A549 (cell line): Measurements from ENCODE around the gene PITPNB. TPM values are rescaled to one million over a fixed set of nuclear protein-coding genes. Genes with fewer than 3 reads are reported as not detected.

ENCODE experiments used
- ATAC-seq, 2 experiments: fragments of 200-7000 bp in 1 of 2; fragments of >200 bp in 1 of 2; cut with Nextera tagmentation in 1 of 2; cut with Tn5 transposase in 1 of 2; 3 replicates each; pipeline versions ENCODE4 v1.8.0 to v1.9.1; 2018 to 2020; ENCODE audit warnings: mild to moderate bottlenecking in 1 of 2, moderate library complexity in 1 of 2
- CTCF ChIA-PET: fragments of 300-600 bp; sonication (Branson Sonifier 250); formaldehyde crosslinking; extraction: SDS; loops from one replicate; lab custom pipeline; 2021; ENCODE audit warnings: antibody characterized with exemption, inconsistent platforms; lab: Yijun Ruan, JAX
- POLR2A ChIA-PET: fragments of 350-600 bp; formaldehyde crosslinking; extraction: SDS; loops from one replicate; lab custom pipeline; 2021; ENCODE audit warnings: antibody characterized with exemption, inconsistent platforms; lab: Yijun Ruan, JAX
- DNase-seq, 2 experiments: peaks; one replicate each; pipeline versions ENCODE4 v3.0.0 to v3.0.0-alpha.2; 2011 to 2016; ENCODE audit warnings: low read depth in 1 of 2, low spot score in 1 of 2
- FAIRE-seq: peaks from 2 replicates; lab custom pipeline; 2011; peaks lifted over from hg19 to GRCh38; lab: Jason Lieb, UNC
- H3K27ac ChIP-seq, 2 experiments: fragments of >200 bp; sonication (Bioruptor Twin); formaldehyde crosslinking; 3 replicates each; pipeline ENCODE4 v1.5.1; 2016 to 2017
- H3K4me1 ChIP-seq: fragments of >200 bp; sonication (Bioruptor Twin); formaldehyde crosslinking; 3 replicates; pipeline ENCODE4 v1.6.1; 2016
- H3K4me2 ChIP-seq: fragments of >200 bp; sonication (Bioruptor Twin); formaldehyde crosslinking; 3 replicates; pipeline ENCODE4 v1.6.1; 2016
- H3K4me3 ChIP-seq: fragments of >200 bp; sonication (Bioruptor Twin); formaldehyde crosslinking; 3 replicates; pipeline ENCODE4 v1.5.1; 2016
- H3K9me3 ChIP-seq: fragments of >200 bp; sonication (Bioruptor Twin); formaldehyde crosslinking; 3 replicates; pipeline ENCODE4 v1.6.1; 2016
- CHD2 ChIP-seq: fragments of 150-350 bp; IDR thresholded peaks from 2 replicates; pipeline ENCODE4 v1.6.1; 2014; ENCODE audit warnings: low read length; ENCODE audit not compliant: partially characterized antibody
- EHF ChIP-seq: fragments of 250-450 bp; sonication (Bioruptor Pico); IDR thresholded peaks from 2 replicates; pipeline ENCODE4 v1.5.0; 2020; ENCODE audit warnings: mild to moderate bottlenecking
- ESRRA ChIP-seq: fragments of 150-350 bp; IDR thresholded peaks from 2 replicates; pipeline ENCODE4 v1.6.1; 2014; ENCODE audit warnings: mild to moderate bottlenecking, low read length, borderline replicate concordance
- FOSB ChIP-seq: fragments of 250-450 bp; sonication (Bioruptor Pico); IDR thresholded peaks from 2 replicates; pipeline ENCODE4 v1.5.0; 2020; ENCODE audit warnings: mild to moderate bottlenecking, moderate library complexity
- FOXS1 ChIP-seq: fragments of 250-450 bp; sonication (Bioruptor Pico); IDR thresholded peaks from 2 replicates; pipeline ENCODE4 v1.5.0; 2020; ENCODE audit warnings: mild to moderate bottlenecking, moderate library complexity
- HOXB5 ChIP-seq: fragments of 250-450 bp; sonication (Bioruptor Pico); IDR thresholded peaks from 2 replicates; pipeline ENCODE4 v1.5.0; 2020; ENCODE audit warnings: mild to moderate bottlenecking, moderate library complexity
- JUN ChIP-seq, 2 experiments: fragments of >200 bp; sonication (Bioruptor Twin); formaldehyde crosslinking; IDR thresholded peaks; 2 replicates in 1 of 2; 3 replicates in 1 of 2; pipeline ENCODE4 v1.6.1; 2016 to 2017
- KDM1A ChIP-seq: fragments of 200-600 bp; sonication (generic); IDR thresholded peaks from 2 replicates; pipeline ENCODE4 v1.6.1; 2016; ENCODE audit warnings: low read depth, mild to moderate bottlenecking
- MAFK ChIP-seq: fragments of 450-650 bp; IDR thresholded peaks from 2 replicates; pipeline ENCODE4 v1.6.1; 2014; ENCODE audit not compliant: partially characterized antibody
- RAD21 ChIP-seq, 2 experiments: fragments of >200 bp in 1 of 2; sonication (Bioruptor Twin) in 1 of 2; formaldehyde crosslinking in 1 of 2; IDR thresholded peaks in 1 of 2; conservative IDR thresholded peaks in 1 of 2; 2 replicates in 1 of 2; 3 replicates in 1 of 2; pipeline ENCODE4 v1.6.1; 2012 to 2018; ENCODE audit warnings: inconsistent platforms in 1 of 2
- SREBF2 ChIP-seq: fragments of 450-650 bp; IDR thresholded peaks from 2 replicates; pipeline ENCODE4 v1.6.1; 2014; ENCODE audit warnings: mild to moderate bottlenecking, moderate library complexity
- TFCP2L1 ChIP-seq: fragments of 250-450 bp; sonication (Bioruptor Pico); IDR thresholded peaks from 2 replicates; pipeline ENCODE4 v1.5.0; 2021; ENCODE audit warnings: mild to moderate bottlenecking
- TP53 ChIP-seq: fragments of 250-450 bp; sonication (Bioruptor Pico); IDR thresholded peaks from 2 replicates; pipeline ENCODE4 v1.5.0; 2021; ENCODE audit warnings: mild to moderate bottlenecking, moderate library complexity
- ZFP36 ChIP-seq: fragments of 450-650 bp; IDR thresholded peaks from 2 replicates; pipeline ENCODE4 v1.6.1; 2014; ENCODE audit warnings: borderline replicate concordance; ENCODE audit not compliant: partially characterized antibody
- WGBS: methylation state at CpG from one replicate; pipeline ENCODE4 v1.1.6; 2017; ENCODE audit errors: missing lambda C conversion rate; 5-methylcytosine and 5-hydroxymethylcytosine counted together
- polyA plus RNA-seq, 4 experiments: library from polyadenylated mRNA; depleted of rRNA in 3 of 4; stranded (reverse); fragments of >200 nt; fragmentation: RNase III in 1 of 4; extraction: RNeasy Plus Mini Kit Qiagen cat#74134 plus additional on column Dnase treatment in 1 of 4; gene quantifications; 2 replicates in 3 of 4; 3 replicates in 1 of 4; pipeline ENCODE4 v1.2.3, GENCODE V29; 2011 to 2017
- TF ChIP-seq, protein P1 (sequence below): fragments of 150-350 bp; IDR thresholded peaks from 2 replicates; pipeline ENCODE4 v1.6.1; 2014; ENCODE audit warnings: low read depth, mild to moderate bottlenecking, low read length
- TF ChIP-seq, protein P2 (sequence below): fragments of 200-600 bp; sonication (generic); IDR thresholded peaks from 2 replicates; pipeline ENCODE4 v1.6.1; 2016; ENCODE audit warnings: antibody characterized with exemption, mild to moderate bottlenecking, moderate library complexity
- TF ChIP-seq, protein P3 (sequence below): IDR thresholded peaks from 2 replicates; pipeline ENCODE4 v1.6.1; 2012
- TF ChIP-seq, protein P4 (sequence below): fragments of 450-650 bp; IDR thresholded peaks from 2 replicates; pipeline ENCODE4 v1.6.1; 2014; ENCODE audit warnings: antibody characterized with exemption
- TF ChIP-seq, protein P5 (sequence below): fragments of >200 bp; sonication (Bioruptor Twin); formaldehyde crosslinking; IDR thresholded peaks from 3 replicates; pipeline ENCODE4 v1.6.1; 2016
- TF ChIP-seq, protein P6 (sequence below): IDR thresholded peaks from 2 replicates; pipeline ENCODE4 v1.6.1; 2012; ENCODE audit warnings: low read depth, borderline replicate concordance

Gene PITPNB
- polyA plus RNA-seq, 2 of the 4 experiments (the other 2 are of a cell fraction) = 45.8 to 52.1 TPM

DNA sequence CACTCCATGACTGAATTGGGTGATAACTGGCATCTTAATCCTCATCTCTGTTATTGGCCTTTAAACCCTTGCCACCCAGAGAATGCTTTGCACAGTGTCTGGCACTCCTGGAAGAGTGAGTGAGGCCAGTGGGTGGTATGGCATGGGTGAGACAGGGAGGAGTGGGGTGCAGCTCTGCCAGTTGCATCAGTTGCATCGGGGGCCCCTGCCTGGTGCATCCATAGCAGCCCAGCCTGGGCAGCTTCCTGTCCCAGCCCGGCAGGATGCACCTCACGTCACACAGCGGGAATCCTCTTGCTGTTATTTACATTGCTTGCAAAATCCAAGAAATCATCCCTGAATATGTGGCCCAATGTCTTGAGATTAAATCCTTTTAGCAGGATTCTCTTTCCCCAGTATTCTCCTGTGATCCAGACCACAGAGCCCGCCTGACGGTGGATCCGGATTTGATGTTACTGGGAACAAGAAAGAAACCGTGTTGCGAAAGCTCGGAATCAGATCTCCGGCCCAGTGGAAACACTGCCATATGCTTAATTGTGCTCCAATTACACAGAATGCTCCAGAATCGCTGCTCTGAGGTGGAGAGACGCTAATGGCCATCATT is 79.9 kb downstream of the PITPNB start:
- Histone ChIP-seq H3K4me1 (no peaks in the 10 kb centered on the region), H3K4me3 (no peak overlapping the region), H3K27ac (no peak overlapping the region)
- 83% methylated on average over 12 of the region's 13 CpGs for WGBS
- DNase-seq = no peak
- CTCF ChIA-PET = interaction anchor here (1.5 kb wide), 1 partner anchor 41 kb away, joined by 3 read pairs; no protein-coding TSS in a partner anchor
- POLR2A ChIA-PET = no interaction called here
- no peak for ATAC-seq
- TF ChIP-seq, protein P1, sequence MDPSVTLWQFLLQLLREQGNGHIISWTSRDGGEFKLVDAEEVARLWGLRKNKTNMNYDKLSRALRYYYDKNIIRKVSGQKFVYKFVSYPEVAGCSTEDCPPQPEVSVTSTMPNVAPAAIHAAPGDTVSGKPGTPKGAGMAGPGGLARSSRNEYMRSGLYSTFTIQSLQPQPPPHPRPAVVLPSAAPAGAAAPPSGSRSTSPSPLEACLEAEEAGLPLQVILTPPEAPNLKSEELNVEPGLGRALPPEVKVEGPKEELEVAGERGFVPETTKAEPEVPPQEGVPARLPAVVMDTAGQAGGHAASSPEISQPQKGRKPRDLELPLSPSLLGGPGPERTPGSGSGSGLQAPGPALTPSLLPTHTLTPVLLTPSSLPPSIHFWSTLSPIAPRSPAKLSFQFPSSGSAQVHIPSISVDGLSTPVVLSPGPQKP = no peak
- TF ChIP-seq ZFP36 = no peak
- TF ChIP-seq, protein P2, sequence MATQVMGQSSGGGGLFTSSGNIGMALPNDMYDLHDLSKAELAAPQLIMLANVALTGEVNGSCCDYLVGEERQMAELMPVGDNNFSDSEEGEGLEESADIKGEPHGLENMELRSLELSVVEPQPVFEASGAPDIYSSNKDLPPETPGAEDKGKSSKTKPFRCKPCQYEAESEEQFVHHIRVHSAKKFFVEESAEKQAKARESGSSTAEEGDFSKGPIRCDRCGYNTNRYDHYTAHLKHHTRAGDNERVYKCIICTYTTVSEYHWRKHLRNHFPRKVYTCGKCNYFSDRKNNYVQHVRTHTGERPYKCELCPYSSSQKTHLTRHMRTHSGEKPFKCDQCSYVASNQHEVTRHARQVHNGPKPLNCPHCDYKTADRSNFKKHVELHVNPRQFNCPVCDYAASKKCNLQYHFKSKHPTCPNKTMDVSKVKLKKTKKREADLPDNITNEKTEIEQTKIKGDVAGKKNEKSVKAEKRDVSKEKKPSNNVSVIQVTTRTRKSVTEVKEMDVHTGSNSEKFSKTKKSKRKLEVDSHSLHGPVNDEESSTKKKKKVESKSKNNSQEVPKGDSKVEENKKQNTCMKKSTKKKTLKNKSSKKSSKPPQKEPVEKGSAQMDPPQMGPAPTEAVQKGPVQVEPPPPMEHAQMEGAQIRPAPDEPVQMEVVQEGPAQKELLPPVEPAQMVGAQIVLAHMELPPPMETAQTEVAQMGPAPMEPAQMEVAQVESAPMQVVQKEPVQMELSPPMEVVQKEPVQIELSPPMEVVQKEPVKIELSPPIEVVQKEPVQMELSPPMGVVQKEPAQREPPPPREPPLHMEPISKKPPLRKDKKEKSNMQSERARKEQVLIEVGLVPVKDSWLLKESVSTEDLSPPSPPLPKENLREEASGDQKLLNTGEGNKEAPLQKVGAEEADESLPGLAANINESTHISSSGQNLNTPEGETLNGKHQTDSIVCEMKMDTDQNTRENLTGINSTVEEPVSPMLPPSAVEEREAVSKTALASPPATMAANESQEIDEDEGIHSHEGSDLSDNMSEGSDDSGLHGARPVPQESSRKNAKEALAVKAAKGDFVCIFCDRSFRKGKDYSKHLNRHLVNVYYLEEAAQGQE = no peak
- TF ChIP-seq ESRRA = no peak
- TF ChIP-seq HOXB5 (CRISPR knock-in tag) = no peak
- TF ChIP-seq RAD21 (conservative IDR thresholded peaks at IDR 0.05 in 1 of 2, IDR thresholded peaks at IDR 0.05 in 1 of 2) = no peak
- no peak for TF ChIP-seq MAFK
- TF ChIP-seq CHD2 = no peak
- TF ChIP-seq, protein P3, sequence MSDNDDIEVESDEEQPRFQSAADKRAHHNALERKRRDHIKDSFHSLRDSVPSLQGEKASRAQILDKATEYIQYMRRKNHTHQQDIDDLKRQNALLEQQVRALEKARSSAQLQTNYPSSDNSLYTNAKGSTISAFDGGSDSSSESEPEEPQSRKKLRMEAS = no peak
- no peak for TF ChIP-seq FOSB (CRISPR knock-in tag)
- TF ChIP-seq, protein P4, sequence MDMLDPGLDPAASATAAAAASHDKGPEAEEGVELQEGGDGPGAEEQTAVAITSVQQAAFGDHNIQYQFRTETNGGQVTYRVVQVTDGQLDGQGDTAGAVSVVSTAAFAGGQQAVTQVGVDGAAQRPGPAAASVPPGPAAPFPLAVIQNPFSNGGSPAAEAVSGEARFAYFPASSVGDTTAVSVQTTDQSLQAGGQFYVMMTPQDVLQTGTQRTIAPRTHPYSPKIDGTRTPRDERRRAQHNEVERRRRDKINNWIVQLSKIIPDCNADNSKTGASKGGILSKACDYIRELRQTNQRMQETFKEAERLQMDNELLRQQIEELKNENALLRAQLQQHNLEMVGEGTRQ = no peak
- no peak for TF ChIP-seq TP53 (CRISPR knock-in tag)
- TF ChIP-seq, protein P5, sequence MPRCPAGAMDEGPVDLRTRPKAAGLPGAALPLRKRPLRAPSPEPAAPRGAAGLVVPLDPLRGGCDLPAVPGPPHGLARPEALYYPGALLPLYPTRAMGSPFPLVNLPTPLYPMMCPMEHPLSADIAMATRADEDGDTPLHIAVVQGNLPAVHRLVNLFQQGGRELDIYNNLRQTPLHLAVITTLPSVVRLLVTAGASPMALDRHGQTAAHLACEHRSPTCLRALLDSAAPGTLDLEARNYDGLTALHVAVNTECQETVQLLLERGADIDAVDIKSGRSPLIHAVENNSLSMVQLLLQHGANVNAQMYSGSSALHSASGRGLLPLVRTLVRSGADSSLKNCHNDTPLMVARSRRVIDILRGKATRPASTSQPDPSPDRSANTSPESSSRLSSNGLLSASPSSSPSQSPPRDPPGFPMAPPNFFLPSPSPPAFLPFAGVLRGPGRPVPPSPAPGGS = no peak
- TF ChIP-seq FOXS1 = no peak
- no peak for TF ChIP-seq EHF (CRISPR knock-in tag)
- TF ChIP-seq JUN (IDR thresholded peaks at IDR 0.05) = no peak
- TF ChIP-seq, protein P6, sequence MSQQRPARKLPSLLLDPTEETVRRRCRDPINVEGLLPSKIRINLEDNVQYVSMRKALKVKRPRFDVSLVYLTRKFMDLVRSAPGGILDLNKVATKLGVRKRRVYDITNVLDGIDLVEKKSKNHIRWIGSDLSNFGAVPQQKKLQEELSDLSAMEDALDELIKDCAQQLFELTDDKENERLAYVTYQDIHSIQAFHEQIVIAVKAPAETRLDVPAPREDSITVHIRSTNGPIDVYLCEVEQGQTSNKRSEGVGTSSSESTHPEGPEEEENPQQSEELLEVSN = no peak
- TF ChIP-seq SREBF2 = no peak
- TF ChIP-seq, all 56 proteins: peak for 0
- no peaks in the 10 kb centered on the region for H3K9me3 ChIP-seq
- no peak overlapping the region for H3K4me2 ChIP-seq
- FAIRE-seq = no peak

DNA sequence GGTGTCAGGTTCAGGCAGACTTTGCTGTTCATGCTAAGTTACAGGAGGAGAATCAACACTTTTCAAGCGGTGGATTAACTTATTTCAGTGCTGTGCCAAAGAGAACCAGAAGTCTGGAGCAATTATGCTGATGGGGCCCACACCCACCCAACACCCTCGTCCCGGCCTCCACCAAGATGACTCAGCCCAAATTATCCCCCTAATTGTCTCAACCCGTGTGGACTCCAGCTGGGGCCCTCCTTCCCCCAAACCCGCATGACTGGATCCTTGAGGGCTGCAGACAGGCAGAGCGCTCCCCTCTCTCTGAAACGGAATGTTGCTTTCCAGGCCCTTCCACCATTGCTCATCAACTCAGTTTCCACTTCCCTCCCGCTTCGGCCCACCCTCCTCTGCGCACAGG is 82.9 kb downstream of the PITPNB start:
- H3K4me2 ChIP-seq = no peak overlapping the region
- DNase-seq (no peak), ATAC-seq (no peak), FAIRE-seq (no peak)
- H3K4me1 ChIP-seq = no peaks in the 10 kb centered on the region
- 74% methylated on average over 10 of the region's 10 CpGs for WGBS
- H3K27ac ChIP-seq = no peak overlapping the region
- TF ChIP-seq, protein P3 = no peak
- TF ChIP-seq ESRRA = no peak
- no peak for TF ChIP-seq SREBF2
- no peak for TF ChIP-seq TFCP2L1 (CRISPR knock-in tag)
- TF ChIP-seq, protein P5 = no peak
- TF ChIP-seq, protein P6 = no peak
- TF ChIP-seq KDM1A = no peak
- ChIA-PET POLR2A (no interaction called here), CTCF (no interaction called here)
- H3K9me3 ChIP-seq = no peaks in the 10 kb centered on the region
- H3K4me3 ChIP-seq = no peak overlapping the region
